Activated CD8-positive, alpha-beta memory T cell treated with anti-CD3 and anti-CD28 coated beads, Interleukin-2, amount 50 U/mL, for 1 hour (primary cell): ENCODE results near the gene SAE1.
"Not testable (repeated sequence)": the region's sequence is repeated elsewhere in the genome, so short reads cannot be mapped to it uniquely, and the experiment has no call there.

Source experiments
- DNase-seq: peaks from one replicate; pipeline ENCODE4 v3.0.0-alpha.2; 2020; ENCODE audit errors: extremely low read depth

The SAE1 gene

GRCh38 chr19:47130120-47130588 lies 481 bp upstream of the SAE1 start:
- DNase-seq: no peak

- no peak for DNase-seq
Measured at GRCh38 chr19:47132194-47132852, 1.7 kb downstream of the SAE1 start.

DNA sequence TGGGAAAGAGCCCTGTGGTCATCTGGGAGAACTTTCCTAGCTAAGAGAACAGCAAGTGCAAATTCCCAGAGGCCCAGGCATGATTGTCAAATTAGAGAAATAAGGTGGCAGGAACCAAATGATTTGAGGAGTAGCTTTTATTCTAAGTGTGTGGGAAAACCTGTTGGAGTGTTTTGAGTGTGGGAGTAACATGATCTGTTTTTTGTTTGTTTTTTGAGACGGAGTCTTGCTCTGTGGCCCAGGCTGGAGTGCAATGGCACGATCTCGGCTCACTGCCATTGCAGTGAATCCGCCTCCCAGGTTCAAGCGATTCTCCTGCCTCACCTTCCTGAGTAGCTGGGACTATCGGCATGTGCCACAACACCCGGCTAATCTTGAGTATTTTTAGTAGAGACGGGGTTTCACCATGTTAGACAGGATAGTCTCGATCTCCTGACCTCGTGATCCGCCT lies 2.4 kb downstream of the SAE1 start:
- no peak for DNase-seq

DNA sequence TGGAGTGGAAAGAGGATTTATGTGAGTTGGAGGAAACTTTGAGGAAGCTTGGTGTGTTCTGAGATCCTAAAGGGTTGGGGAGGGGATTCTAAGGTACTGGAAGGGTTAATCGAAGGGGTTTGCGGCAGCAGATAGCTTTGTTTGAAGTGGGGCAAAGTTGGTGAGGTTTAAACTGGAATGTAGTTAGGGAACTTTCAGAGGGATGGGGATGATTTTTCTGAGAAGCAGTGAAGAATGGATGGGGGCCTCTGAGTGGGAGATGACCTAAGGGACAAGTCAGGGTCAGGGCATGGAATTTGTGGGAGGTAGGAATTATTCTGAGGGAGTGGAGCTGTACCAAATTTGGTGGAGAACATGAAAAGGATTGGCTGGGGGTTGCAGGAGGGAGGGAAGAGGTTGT lies 3.9 kb downstream of the SAE1 start:
- DNase-seq: no peak

GRCh38 chr19:47135156-47135555 lies 4.5 kb downstream of the SAE1 start:
- no peak for DNase-seq

DNA sequence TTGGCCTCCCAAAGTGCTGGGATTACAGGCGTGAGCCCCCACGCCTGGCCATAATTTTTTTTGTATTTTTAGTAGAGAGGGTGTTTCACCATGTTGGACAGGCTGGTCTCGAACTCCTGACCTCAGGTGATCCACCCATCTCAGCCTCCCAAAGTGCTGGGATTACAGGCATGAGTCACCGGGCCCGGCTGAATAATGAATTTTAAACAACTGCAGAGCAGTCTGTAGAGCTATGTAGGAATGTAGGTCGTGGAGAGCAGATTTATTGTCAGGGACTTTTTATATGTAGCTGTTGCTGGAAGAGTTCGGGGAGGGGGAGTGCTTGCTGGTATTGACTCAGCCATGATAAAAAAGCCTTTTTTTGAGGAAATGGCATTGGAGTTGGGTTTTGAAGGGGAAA lies 10.6 kb downstream of the SAE1 start:
- DNase-seq: not testable (repeated sequence)

- DNase-seq: no peak
Measured at GRCh38 chr19:47141695-47142094, 11.1 kb downstream of the SAE1 start.

DNA sequence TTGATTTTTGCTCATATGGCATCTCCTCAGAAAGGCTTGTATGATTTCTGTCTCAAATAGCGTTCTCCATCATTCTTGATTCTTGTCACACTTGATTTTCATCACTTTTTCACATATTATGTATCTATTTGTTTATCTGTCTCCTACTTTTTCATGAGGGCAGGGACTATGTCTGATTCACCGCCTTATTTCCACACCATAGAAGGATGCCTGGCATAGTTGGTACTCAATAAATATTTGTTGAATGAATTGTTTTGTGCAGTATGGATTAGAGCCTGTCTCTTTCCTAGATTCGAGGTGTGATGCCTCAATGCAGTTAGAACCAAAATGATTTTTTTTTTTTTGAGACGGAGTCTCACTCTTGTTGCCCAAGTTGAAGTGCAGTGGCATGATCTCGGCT lies 12.1 kb downstream of the SAE1 start:
- DNase-seq: no peak

- DNase-seq: no peak
Measured at GRCh38 chr19:47143322-47144073, 12.9 kb downstream of the SAE1 start.

DNA sequence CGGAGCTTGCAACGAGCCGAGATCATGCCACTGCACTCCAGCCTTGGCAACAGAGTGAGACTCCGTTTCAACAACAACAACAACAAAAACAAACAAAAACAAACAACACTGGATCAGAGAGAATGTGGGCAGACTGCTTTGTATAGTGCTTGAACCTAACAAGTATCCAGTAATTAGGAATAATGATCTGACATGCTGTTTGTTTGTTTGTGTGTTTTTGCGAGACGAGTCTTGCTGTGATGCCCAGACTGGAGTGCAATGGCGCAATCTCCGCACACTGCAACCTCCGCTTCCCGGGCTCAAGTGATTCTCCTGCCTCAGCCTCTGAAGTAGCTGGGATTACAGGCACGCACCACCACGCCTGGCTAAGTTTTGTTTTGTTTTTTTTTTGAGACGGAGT lies 14.0 kb downstream of the SAE1 start:
- DNase-seq: no peak

DNA sequence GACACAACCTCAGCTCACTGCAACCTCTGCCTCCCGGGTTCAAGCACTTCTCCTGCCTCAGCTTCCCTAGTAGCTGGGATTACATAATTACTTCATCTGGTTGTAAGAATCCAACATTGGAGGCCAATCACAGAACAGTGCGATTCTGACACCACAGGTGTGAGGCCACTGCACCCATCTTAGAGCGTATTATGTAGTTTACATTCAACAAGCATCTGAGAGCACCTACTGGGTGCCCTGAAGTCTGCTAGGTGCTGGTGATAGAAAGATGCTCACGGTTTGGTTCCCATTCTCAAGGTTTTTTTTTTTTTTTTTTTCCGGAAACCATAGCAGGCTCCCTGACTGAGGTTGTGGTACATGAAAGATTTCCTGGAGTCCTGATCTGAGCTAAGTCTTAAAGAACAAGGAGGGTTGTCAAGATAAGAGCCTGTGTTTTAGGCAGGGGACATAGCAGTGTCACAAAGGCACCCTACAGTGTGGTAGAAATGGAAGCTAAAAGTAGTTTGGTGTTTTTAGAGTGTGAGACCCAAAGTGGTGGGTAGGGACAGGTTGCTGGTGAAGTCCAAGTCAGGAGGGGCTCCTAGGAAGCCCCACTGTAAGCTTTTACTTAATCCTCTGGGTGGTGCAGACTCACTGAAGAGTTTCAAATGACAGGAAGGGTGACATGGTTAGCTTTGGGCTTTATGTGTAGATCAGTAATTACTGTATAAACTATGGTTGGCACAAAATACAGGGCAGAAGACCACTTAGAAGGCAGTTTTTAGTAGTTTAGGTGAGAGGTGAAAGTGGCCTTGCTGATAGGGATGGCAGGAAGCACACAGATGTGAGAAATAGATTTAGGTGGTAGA lies 15.2 kb downstream of the SAE1 start:
- DNase-seq: no peak

- no peak for DNase-seq
Measured at GRCh38 chr19:47146920-47147319, 16.3 kb downstream of the SAE1 start.

- DNase-seq: no peak
Measured at GRCh38 chr19:47151627-47152026, 21.0 kb downstream of the SAE1 start.

DNA sequence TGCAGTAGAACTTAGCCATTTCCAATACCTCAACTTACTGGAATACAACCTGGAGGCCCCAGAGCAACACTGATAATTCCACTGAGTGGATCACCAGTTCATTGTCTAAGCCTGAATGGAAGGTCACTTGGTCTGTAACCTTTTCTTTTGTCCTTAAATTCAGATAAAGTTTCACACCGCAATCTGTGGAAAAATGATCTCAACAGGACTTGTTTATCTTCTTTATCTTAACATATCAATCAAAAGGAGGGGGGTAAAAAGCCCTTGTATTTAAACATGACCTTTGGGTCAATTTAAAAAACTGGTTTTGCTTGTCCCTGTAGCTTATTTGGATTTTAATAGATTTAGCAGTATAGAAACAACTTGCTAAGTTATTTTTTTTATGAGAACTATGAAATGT lies 21.6 kb downstream of the SAE1 start:
- DNase-seq: no peak

- DNase-seq: no peak
Measured at GRCh38 chr19:47152632-47153031, 22.0 kb downstream of the SAE1 start.

GRCh38 chr19:47153266-47153665 lies 22.6 kb downstream of the SAE1 start:
- no peak for DNase-seq

- no peak for DNase-seq
Measured at GRCh38 chr19:47155148-47155547, 24.5 kb downstream of the SAE1 start.

- no peak for DNase-seq
Measured at GRCh38 chr19:47156861-47157430, 26.3 kb downstream of the SAE1 start.

- no peak for DNase-seq
Measured at GRCh38 chr19:47157431-47158321, 27.0 kb downstream of the SAE1 start.

- DNase-seq: no peak
Measured at GRCh38 chr19:47158367-47158791, 27.7 kb downstream of the SAE1 start.

DNA sequence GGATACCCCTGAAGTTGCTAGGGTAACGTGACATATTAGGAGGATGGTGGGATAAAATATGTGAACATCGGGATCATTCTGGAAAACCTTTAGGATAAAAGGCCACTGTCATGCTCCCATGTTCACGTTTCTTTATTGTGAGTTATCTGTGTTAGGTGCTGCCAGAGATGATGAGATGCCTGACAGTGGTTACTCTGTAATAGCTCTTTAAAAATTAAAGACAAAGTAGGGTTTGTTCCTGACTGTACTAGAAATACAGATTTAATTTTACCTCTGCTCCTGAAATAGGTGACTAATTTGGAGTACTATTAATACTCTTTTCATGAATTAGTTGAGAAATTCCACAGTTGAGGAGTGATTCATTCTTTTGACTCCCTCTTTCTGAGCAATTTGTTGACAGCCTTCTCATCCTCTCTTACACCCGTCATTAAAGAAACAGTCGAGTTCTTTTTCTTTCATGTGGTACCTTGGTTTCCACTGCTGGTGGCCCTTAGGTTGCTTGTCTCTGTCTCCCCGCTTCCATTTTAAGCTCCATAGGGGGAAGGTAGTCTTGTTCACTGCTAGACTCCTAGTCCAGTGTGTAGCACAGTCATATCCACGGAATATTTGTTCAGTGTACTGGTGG lies 28.4 kb downstream of the SAE1 start:
- DNase-seq: no peak
